ENCODE results near the gene CTTN.

The CTTN gene

DNA sequence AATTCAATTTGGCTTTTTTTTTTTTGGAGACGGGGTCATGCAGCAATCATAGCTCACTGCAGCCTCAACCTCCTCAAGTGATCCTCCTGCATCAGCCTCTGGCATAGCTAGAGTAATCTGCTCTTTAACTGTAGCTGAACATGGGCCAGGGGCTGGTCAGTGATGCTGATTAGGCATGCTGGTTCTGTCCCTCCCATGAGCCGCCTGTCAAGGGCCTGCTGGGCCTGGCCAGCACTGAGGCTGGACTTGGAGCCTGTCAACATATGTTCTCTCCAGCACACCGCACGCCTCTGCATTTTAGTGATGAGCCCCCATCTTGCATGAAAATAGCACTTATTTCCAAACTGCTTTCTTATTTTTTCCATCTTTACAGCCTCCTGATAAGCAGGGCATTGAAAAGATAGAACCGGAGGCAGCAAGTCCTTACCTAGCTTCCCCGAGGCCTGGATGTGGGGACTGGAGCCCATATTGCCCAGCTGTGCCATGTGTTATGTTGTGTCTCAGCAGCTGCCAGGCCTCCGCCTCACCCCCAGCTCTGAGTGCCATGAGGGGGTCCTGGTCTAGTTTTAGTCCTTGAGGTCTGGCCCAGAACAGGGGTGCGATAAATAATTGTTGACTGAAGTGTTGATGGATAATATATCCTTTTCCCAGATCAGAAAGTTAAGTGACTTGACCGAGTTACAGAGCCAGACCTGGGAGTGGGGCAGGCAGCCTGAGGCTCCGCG is 80.0 kb downstream of the CTTN start:
- TF ChIP-seq, protein P1, sequence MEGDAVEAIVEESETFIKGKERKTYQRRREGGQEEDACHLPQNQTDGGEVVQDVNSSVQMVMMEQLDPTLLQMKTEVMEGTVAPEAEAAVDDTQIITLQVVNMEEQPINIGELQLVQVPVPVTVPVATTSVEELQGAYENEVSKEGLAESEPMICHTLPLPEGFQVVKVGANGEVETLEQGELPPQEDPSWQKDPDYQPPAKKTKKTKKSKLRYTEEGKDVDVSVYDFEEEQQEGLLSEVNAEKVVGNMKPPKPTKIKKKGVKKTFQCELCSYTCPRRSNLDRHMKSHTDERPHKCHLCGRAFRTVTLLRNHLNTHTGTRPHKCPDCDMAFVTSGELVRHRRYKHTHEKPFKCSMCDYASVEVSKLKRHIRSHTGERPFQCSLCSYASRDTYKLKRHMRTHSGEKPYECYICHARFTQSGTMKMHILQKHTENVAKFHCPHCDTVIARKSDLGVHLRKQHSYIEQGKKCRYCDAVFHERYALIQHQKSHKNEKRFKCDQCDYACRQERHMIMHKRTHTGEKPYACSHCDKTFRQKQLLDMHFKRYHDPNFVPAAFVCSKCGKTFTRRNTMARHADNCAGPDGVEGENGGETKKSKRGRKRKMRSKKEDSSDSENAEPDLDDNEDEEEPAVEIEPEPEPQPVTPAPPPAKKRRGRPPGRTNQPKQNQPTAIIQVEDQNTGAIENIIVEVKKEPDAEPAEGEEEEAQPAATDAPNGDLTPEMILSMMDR (IDR thresholded peaks at IDR 0.05; ENCODE audit: insufficient read depth, low read depth, low read length, missing control alignments) = no peak
- H3K4me3 ChIP-seq (ENCODE audit: low read depth, low read length) = no peak overlapping the region
- DNase-seq (ENCODE audit: low read depth) = no peak

DNA sequence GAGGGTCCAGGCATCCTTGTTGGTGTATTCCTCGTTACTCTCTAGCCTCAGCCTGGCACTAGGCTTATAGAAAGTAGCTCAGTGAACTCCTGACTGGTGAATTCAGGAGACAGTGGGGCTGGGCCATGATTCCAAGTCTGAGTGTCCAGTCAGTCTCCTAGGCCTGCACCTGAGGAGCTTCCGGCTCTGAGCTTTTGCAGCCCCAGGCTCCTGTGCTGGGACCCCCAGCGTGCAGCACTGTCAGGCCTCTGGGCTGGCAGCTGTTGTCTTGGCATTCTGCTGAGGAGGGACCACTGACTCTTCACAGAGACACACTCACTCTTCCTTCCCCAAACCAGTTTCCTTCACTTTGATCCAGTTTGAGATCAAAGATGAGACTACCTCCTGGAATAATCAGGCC is 82.4 kb downstream of the CTTN start:
- no peak for DNase-seq (ENCODE audit: low read depth)
- no peak overlapping the region for H3K4me3 ChIP-seq (ENCODE audit: low read depth, low read length)
- TF ChIP-seq, protein P1 (IDR thresholded peaks at IDR 0.05; ENCODE audit: insufficient read depth, low read depth, low read length, missing control alignments) = no peak

- H3K4me3 ChIP-seq (ENCODE audit: low read depth, low read length) = no peak overlapping the region
- TF ChIP-seq, protein P1 (IDR thresholded peaks at IDR 0.05; ENCODE audit: insufficient read depth, low read depth, low read length, missing control alignments) = no peak
- no peak for DNase-seq (ENCODE audit: low read depth)
Observed at GRCh38 chr11:70481625-70482528, 83.5 kb downstream of the CTTN start.

GRCh38 chr11:70482529-70482917 is 84.2 kb downstream of the CTTN start:
- DNase-seq (ENCODE audit: low read depth) = no peak
- no peak overlapping the region for H3K4me3 ChIP-seq (ENCODE audit: low read depth, low read length)
- TF ChIP-seq, protein P1 (IDR thresholded peaks at IDR 0.05; ENCODE audit: insufficient read depth, low read depth, low read length, missing control alignments) = no peak

DNA sequence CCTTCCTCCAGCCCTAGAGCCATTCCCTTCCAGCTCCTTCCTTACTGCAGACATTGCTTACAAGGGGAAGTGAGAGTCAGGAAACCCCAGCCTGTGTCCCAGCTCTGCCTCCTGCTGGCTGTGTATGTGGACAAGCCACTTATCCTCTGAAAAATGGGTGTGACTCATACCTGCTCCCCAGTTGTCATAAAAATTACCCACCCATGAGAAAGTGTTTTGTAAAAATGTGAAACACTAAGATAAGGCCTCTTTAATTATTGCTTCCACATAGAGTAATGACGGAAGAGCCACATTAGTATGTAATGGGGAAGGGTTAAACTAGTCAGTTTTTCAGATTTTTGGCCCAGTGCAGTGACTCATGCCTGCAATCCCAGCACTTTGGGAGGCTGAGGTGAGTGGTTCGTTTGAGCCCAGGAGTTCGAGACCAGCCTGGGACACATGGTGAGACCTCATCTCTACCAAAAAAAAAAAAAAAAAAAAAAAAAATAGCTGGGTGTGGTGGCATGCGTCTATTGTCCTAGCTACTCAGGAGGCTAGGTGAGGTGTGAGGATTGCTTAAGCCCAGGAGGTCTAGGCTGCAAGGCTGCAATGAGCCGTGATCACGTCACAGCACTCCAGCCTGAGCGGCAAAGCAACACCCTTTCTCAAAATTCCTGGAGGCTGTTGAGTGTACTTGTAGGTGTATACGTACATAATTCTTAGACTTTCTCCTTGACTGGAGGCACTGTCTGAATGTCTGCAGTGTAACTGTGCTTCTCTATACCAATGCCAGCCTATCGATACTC is 84.9 kb downstream of the CTTN start:
- peak; percentile 63 for DNase-seq (ENCODE audit: low read depth)
- no peak overlapping the region for H3K4me3 ChIP-seq (ENCODE audit: low read depth, low read length)
- TF ChIP-seq, protein P1 (IDR thresholded peaks at IDR 0.05; ENCODE audit: insufficient read depth, low read depth, low read length, missing control alignments) = peak; percentile 53

DNA sequence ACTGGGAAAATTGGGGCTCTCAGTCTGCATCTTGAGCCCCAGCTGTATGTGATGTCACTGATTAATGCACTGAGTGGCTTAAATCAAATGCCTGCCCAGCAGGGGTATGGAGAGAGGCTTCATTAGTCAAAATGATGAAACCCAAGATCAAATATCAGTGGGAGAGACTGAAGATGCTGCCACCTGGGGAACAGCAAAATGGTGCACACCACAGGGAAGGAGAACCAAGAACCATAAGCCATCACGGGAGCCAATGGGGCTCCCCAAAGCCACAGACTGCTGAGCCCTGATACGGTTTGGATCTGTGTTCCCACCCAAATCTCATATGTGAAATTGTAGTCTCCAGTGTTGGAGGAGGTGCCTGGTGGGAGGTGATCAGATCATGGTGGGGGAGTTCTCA is 85.6 kb downstream of the CTTN start:
- no peak overlapping the region for H3K4me3 ChIP-seq (ENCODE audit: low read depth, low read length)
- no peak for DNase-seq (ENCODE audit: low read depth)
- TF ChIP-seq, protein P1 (IDR thresholded peaks at IDR 0.05; ENCODE audit: insufficient read depth, low read depth, low read length, missing control alignments) = no peak

Data from GM12865 (cell line).